ENCODE measurements around the gene CFAP119.
A peak's percentile ranks its signal among the peaks of the same experiment; 100 is the strongest.

CFAP119 gene

DNA sequence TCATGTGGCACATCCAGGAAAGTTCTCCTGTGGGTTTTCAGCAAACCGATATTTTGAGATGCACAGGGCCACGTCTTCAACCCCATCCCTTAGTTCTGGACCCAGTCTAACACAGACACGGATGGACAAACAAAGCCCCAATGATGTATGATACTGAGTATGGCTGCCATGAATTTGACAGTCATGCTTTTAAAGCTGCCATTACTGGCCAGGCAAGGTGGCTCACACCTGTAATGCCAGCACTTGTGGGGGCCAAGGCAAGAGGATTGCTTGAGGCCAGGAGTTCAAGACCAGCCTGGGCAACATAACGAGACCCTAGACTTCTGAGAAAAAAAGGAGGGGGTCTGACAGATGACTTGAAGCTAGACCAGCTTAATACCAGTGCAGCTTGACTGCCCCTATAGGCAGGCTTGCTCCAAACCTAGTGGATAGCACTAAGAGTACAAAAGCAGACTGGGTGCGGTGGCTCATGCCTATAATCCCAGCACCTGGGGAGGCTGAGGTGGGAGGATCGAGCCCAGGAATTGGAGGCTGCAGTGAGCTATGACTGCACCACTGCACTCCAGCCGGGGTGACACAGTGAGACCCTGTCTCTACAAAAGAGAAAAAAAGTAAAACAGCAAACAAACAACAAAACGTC lies 35.9 kb upstream of the CFAP119 start:
- no peak overlapping the region for H3K4me3 ChIP-seq (replicated peaks in 1 of 2; ENCODE audit: low read depth in 2 of 2, low read length in 2 of 2)
- DNase-seq (ENCODE audit: low read depth in 2 of 2) = no peak
- TF ChIP-seq, protein P1, sequence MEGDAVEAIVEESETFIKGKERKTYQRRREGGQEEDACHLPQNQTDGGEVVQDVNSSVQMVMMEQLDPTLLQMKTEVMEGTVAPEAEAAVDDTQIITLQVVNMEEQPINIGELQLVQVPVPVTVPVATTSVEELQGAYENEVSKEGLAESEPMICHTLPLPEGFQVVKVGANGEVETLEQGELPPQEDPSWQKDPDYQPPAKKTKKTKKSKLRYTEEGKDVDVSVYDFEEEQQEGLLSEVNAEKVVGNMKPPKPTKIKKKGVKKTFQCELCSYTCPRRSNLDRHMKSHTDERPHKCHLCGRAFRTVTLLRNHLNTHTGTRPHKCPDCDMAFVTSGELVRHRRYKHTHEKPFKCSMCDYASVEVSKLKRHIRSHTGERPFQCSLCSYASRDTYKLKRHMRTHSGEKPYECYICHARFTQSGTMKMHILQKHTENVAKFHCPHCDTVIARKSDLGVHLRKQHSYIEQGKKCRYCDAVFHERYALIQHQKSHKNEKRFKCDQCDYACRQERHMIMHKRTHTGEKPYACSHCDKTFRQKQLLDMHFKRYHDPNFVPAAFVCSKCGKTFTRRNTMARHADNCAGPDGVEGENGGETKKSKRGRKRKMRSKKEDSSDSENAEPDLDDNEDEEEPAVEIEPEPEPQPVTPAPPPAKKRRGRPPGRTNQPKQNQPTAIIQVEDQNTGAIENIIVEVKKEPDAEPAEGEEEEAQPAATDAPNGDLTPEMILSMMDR (IDR thresholded peaks at IDR 0.05; ENCODE audit: low read depth, low read length) = no peak

DNA sequence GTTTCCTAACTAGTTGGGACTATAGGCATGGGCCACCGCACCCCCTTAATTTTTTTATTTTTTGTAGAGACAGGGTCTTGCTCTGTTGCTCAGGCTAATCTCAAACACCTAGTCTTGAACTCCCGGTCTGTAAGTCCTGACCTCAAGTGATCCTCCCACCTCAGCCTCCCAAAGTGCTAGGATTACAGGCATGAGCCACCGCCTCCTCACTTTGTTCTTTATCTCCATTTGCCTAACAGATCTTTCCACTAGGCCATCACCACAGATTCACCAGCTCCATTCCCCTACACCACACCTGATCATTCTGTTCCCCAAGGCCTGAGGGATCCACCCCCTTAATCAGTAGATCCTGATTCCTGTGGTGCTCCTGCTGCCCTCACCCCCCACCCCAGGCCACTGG lies 32.8 kb upstream of the CFAP119 start:
- TF ChIP-seq, protein P1 (IDR thresholded peaks at IDR 0.05; ENCODE audit: low read depth, low read length) = no peak
- no peak overlapping the region for H3K4me3 ChIP-seq (replicated peaks in 1 of 2; ENCODE audit: low read depth in 2 of 2, low read length in 2 of 2)
- DNase-seq (ENCODE audit: low read depth in 2 of 2) = no peak

DNA sequence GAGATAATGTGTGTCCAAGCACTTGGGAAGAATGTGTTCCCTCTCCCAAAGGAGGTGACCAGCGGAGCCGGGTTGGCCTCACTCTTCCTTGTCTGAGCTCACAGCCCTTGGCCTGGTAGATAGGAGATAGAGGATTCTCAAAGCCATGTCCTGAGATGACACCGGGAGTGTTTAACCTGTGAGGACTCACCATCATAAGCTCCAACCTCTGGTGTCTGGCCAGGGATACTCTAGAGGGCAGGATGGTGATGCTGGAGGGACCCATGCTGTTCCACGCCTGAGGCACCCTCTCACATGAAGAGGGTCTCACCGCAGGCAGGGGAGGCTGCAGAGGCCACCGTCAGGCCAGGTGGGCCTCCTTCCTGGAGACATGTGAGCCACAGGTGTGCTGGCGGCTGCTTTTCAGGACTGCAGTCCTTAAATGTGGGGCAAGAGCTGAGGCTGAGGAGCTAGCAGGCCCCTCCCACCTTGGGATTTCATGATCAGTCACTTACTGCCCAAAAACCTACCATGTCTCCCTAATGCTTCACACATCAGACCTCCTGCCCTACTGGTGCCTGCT lies 31.7 kb upstream of the CFAP119 start:
- TF ChIP-seq, protein P1 (IDR thresholded peaks at IDR 0.05; ENCODE audit: low read depth, low read length) = no peak
- DNase-seq (ENCODE audit: low read depth in 2 of 2) = no peak
- no peak overlapping the region for H3K4me3 ChIP-seq (replicated peaks in 1 of 2; ENCODE audit: low read depth in 2 of 2, low read length in 2 of 2)

DNA sequence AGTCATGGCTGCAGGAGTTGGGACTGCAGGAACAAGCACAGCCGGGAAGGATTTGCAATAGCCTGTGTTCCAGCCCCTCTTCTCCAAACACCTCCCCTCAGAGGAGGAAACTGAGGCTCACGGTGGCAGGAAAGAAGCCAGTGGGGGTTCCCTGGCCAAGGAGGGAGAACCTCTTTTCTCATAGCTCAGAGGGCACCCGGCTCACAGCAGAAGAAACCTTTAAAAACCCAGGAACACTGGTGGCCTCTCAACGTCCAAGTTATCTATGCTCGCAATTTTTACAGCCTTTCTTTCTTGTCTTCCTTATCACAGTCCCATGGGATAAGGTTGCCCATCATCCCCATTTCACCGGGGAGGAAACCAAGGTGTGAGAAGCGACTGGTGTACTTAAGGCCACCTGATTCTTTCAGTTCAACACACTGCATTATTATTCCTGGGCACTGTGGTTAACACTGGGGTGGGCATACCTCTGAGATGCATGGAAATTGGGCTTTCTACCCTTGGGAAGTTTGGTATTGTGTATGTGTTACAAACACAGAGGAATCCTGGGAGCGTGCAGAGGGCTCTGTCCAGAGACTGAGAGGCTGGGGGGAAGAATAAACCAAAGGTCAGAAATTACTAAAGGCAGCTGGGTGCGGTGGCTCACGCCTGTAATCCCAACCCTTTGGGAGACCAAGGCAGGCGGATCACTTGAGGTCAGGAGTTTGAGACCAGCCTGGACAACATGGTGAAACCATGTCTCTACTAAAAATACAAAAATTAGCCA lies 25.9 kb upstream of the CFAP119 start:
- H3K4me3 ChIP-seq (replicated peaks in 1 of 2; ENCODE audit: low read depth in 2 of 2, low read length in 2 of 2) = peak overlapping the region; percentile 75 to 95
- TF ChIP-seq, protein P1 (IDR thresholded peaks at IDR 0.05; ENCODE audit: low read depth, low read length) = peak; percentile 6
- DNase-seq (ENCODE audit: low read depth in 2 of 2) = no peak

DNA sequence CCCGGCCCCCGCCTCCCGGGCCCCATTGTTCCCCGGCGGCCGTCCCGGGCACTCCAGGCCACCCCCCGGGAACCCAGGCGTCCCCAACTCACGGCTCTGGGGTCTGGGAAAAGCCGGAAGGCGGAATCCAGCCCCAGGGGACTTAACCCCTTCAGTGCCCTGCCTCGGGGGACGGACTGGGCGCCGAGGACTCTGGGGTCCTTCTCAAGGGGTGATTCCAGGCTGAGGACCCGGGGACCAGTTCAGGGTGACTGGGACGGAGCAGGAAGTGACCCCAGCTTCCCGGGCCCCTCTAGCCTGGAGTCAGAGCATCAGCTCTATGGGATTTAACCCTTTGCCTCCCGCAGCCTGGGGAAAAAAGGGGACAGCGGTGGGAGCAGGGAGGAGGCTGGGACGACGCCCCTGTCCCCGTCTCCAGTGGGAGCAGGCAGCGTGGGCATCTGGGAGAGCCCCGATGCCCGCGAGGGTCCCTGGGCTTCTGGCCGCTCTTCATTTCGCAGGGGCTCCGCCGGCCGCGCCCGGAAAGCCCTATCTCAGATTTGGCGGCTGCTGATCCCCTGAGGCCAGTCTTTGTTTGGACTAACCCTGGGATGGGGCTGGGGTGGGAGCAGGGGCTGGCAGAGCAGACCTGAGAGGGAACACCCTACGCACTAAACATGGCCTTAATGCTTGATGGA lies 25.2 kb upstream of the CFAP119 start, which contains the start of gene ZNF629:
TSS of gene ZNF629 (minus strand) at position 270 of the 677 bp plus-strand sequence. CDS start 2,723 bp downstream, outside the sequence.
- DNase-seq (ENCODE audit: low read depth in 2 of 2) = peak; percentile 73 to 81
- H3K4me3 ChIP-seq (replicated peaks in 1 of 2; ENCODE audit: low read depth in 2 of 2, low read length in 2 of 2) = peak within 1 kb of the TSS; percentile 75 to 95
- TF ChIP-seq, protein P1 (IDR thresholded peaks at IDR 0.05; ENCODE audit: low read depth, low read length) = no peak

DNA sequence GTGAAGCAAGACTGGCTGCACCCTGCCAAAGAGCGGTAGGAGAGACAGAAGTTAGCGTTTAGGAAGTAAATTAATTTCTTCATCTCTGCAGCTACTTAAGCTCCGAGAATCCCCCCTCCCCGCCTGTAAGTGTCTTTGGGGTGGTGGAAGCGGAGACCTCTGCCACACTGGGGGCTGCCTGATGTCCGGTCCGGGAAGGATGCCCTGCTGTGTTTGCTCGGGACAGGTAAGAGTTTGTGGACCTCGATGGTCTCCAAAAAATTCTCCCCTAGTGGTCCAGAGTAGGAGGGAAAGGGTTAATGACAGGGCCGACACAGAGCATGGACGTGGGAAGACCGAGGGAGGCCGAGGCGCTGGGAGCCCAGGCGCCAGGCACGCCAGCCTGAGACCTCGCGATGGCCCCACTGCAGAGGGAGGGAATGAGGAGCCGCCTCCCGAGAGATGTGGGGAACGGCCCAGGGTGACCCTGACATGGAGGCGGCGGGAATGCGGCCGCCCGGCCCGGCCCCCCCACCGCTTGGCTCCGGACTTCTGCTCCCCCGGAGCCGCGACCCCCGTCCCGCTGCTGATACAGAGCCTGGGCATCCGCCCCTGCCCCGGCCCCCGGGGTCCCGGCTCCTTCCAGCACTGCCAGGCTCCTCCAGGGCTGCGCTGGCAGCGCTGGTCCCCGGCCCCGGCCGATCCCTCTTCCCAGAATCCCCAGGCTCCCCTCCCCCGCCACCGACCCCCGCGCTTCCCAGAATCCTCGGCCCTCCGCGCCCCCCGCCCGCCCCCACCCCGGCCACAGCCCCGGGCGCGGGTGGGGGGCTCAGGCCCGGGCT lies 24.5 kb upstream of the CFAP119 start:
- DNase-seq (ENCODE audit: low read depth in 2 of 2) = peak; percentile 71 to 72

More for the DNA sequence above, 24.5 kb upstream of the CFAP119 start:
- TF ChIP-seq, protein P1 (IDR thresholded peaks at IDR 0.05; ENCODE audit: low read depth, low read length) = no peak
- H3K4me3 ChIP-seq (replicated peaks in 1 of 2; ENCODE audit: low read depth in 2 of 2, low read length in 2 of 2) = peak overlapping the region; percentile 75 to 95

All from cardiac fibroblast (primary cell).